D721Med (cell line): ENCODE measurements around the gene U2AF1L4.
A peak's percentile ranks its signal among the peaks of the same experiment; 100 is the strongest.

Experiments
- DNase-seq: peaks from one replicate; pipeline ENCODE4 v3.0.0; 2011; ENCODE audit warnings: low spot score; ENCODE audit not compliant: insufficient read length
- FAIRE-seq: peaks from 2 replicates; lab custom pipeline; 2011; peaks lifted over from hg19 to GRCh38; lab: Jason Lieb, UNC
- TF ChIP-seq, protein P1 (sequence below): IDR thresholded peaks from 2 replicates; pipeline ENCODE4 v1.5.1; 2012; ENCODE audit warnings: mild to moderate bottlenecking, control low read depth; ENCODE audit not compliant: insufficient read depth; ENCODE audit errors: missing control alignments

The U2AF1L4 gene

DNA sequence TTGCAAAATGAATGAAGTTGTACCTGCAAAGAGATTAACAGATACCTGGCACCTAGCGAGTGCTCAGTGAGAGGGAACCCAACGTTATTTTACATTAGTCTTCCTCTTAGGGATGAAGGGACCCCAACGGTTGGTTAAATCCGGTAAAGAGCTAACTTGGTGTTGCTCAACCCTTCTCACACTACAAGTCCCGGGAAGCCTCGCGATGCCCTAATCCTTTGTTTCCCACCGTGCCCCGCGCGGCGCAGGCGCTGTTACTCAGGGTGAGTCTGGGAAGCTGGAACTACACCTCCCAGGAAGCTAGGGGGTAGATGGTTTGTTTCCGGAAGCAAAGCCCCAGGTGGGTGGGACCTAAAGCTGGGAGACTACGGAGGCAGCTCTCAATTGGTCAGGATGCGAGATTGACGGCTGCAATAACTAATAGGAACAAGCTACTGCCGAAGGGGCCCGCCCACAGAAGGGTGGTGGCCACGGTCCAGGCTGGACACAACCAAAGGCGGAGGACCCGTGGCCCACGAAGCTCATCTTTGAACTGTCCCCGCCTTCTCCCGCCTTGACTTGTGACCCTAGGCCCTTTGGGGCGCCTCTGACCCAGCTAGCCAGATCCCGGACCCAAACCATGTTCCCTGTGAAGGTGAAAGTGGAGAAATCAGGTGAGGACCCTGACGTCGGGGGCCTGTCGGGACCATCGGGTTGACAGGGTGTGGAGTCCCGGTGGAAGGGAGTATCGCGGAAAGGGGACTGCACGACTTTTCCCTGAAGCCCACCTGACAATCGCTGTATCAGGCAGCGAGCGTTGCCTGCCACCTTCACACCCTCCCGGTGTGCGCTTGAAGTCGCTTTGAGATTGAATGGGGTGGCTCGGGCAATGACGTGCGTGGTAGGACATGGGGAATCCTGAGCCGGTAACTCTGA is 3.1 kb upstream of the U2AF1L4 start, which contains the start of gene LIN37:
TSS of gene LIN37 (plus strand) at position 471 of the 915 bp plus-strand sequence. CDS start at position 620, 149 bp downstream.
- peak; percentile 21 for FAIRE-seq
- DNase-seq: no peak
- TF ChIP-seq, protein P1, sequence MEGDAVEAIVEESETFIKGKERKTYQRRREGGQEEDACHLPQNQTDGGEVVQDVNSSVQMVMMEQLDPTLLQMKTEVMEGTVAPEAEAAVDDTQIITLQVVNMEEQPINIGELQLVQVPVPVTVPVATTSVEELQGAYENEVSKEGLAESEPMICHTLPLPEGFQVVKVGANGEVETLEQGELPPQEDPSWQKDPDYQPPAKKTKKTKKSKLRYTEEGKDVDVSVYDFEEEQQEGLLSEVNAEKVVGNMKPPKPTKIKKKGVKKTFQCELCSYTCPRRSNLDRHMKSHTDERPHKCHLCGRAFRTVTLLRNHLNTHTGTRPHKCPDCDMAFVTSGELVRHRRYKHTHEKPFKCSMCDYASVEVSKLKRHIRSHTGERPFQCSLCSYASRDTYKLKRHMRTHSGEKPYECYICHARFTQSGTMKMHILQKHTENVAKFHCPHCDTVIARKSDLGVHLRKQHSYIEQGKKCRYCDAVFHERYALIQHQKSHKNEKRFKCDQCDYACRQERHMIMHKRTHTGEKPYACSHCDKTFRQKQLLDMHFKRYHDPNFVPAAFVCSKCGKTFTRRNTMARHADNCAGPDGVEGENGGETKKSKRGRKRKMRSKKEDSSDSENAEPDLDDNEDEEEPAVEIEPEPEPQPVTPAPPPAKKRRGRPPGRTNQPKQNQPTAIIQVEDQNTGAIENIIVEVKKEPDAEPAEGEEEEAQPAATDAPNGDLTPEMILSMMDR: no peak

DNA sequence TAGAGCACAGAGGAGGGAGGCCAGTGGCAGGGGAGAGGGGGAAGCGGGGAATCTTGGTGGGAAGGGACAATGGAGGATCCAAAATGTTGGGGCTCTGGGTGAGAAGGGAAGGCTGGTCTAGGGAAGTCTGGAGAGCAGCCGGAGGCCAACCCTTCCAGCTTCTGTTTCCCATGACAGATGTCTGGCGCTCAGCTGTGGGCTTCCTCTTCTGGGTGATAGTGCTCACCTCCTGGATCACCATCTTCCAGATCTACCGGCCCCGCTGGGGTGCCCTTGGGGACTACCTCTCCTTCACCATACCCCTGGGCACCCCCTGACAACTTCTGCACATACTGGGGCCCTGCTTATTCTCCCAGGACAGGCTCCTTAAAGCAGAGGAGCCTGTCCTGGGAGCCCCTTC is 1.3 kb upstream of the U2AF1L4 start:
- TF ChIP-seq, protein P1: no peak
- no peak for DNase-seq
- FAIRE-seq: no peak

DNA sequence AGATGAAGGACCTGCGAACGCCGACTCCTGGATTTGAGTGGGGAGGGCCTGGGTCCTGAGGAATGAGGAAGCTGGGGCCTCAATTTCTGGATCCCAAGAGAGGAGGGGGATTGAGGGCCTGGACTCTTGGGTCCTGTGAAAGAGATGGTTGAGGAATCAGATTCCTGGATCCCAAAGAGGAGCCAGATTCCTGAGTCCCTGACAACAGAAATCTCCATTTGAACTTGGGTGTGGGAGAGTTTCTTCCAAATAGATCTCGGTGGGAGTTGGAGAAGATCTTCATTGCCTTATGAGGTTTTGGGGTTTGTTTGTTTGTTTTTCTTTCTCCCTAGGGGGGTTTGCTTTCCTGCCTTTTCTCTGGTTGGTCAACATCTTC is 857 bp upstream of the U2AF1L4 start:
- FAIRE-seq: no peak
- TF ChIP-seq, protein P1: no peak
- DNase-seq: no peak

DNA sequence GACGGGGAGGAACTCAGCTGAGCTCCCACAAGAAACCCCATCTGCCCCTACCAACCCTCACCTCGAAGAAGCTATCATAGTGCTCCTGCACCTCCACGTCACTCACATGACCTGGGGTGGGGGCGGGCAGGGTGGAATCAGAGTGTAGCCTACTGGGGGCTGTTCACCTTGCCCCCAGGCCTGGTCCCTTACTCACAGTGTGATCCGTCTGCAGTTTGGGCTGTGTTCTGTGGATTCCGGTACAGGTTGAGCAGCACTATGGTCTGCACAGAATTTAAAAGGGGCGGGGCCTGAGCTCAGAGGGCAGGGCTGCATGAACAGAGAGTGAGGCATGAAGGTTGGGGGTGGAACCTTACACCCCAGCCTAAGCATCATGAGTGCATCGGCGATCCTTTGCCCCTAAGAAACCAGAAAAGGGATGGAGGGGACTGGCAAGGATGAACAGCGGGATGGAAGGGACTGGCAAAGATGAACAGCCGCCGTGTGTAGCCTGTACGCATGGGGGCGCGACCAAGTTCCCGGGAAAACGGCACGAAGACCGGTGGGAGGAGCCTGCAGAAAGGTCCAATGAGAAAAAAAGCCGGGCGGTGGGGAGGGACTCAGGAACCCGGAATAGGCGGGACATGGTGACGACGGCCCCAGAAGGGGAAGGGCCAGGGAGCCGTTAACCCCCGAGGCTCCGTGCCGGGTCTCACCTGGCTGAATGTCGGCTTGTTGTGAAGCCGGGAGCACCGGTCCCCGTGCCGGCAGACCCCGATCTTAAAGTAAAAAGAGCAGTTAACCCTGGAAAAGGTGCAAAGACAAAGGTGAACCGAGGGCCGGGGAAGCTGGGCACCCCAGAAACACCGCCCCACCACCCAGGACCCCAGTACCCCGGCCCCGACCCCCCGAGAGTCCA is 539 bp downstream of the U2AF1L4 start:
- FAIRE-seq (no peak), DNase-seq (peak; percentile 29)
- TF ChIP-seq, protein P1: peak; percentile 38

DNA sequence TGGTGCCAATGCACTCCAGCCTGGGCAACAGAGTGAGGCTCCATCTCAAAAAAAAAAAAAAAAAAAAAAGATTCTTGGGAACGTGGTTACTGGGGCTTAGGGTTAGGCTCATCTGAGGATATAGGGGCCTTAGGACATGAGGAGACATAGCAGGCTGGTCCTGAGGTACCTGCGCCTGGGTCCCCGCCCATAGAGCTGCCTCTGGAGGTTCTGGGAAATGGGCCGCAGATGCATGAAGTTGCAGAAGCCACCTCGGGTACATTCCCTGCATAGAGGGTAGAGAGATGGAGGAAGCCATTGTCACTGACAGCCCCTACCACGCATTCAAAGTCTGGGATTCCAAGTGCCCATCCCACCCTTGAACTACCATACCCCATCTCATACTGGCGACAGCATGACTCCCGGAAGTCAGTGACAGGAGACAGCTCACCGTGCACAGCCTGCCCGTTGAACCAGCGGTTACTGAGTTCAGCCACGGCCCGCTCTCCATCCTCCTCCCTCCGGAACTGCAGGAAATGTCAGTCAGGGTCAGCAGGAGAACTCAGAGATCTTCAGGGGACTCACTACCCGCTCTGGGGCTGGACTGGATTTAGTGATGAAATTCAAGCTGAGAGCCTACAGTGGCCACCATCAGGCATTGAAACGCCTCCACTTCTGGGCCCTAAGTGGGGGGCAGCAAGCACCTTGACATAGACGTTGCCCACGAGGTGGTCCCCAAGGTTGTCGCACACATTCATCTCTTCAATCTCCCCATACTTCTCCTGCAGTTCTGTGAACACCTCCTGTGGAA is 1.4 kb downstream of the U2AF1L4 start:
- no peak for DNase-seq
- FAIRE-seq: no peak
- TF ChIP-seq, protein P1: no peak

DNA sequence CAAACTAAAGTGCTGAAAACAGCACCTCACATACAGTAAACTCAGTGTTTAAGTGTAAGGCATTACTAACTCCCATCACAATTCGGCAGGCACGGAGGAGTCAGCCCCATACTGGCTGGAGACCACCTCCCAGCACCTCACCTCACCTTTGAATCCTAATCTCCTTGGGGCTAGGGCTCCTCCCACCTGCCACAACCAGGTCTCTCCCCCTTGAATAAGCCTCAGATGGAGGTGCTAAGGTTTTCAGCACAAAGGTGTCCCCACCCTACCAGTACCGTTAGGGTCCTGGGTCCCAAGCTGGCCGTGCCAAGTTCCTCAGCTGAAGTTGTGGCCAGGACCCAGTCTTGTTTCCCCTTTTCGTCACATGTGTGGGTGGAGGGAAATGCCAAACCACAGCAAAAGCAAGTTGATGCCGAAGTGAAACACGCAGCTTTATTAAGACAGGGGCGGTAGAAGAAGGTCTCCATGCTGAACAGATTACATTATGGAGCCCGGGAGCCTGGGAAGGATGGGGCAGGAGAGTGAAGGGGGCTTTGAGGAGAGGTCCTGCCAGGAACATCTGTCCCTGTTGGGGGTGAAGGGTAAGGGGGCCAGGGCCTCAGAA is 3.0 kb downstream of the U2AF1L4 start, which contains the start of gene IGFLR1:
TSS of gene IGFLR1 (minus strand) at position 332 of the 604 bp plus-strand sequence. CDS start 1,272 bp downstream, outside the sequence.
- TF ChIP-seq, protein P1: no peak
- DNase-seq: no peak
- FAIRE-seq: no peak
